K562 (cell line): ENCODE data around the gene ECPAS. TPM values are rescaled to one million over a fixed set of nuclear protein-coding genes. Genes with fewer than 3 reads are reported as not detected.

ENCODE experiments used
- CBX3 ChIP-seq, 2 experiments: IDR thresholded peaks; 1 replicate in 1 of 2; 2 replicates in 1 of 2; pipeline ENCODE4 v1.6.1; 2012; ENCODE audit warnings: inconsistent platforms in 2 of 2, low read length in 2 of 2, borderline replicate concordance in 1 of 2, control low read depth in 1 of 2
- CHCHD3 ChIP-seq: fragments of 250-450 bp; sonication (Bioruptor Pico); IDR thresholded peaks from 2 replicates; pipeline ENCODE4 v2.1.2; 2022; ENCODE audit warnings: mild to moderate bottlenecking
- EP400 ChIP-seq: fragments of 450-650 bp; IDR thresholded peaks from 2 replicates; pipeline ENCODE4 v1.6.1; 2017; ENCODE audit warnings: antibody characterized with exemption, mild to moderate bottlenecking, moderate library complexity
- FOXP1 ChIP-seq: sonication (generic); formaldehyde crosslinking; IDR thresholded peaks from 2 replicates; pipeline ENCODE4 v1.8.0; 2022; ENCODE audit warnings: mild to moderate bottlenecking, missing genetic modification reagents
- GATAD2B ChIP-seq: fragments of 450-650 bp; IDR thresholded peaks from 2 replicates; pipeline ENCODE4 v1.6.1; 2017; ENCODE audit warnings: mild to moderate bottlenecking, borderline replicate concordance
- HNRNPL ChIP-seq: fragments of 200-400 bp; formaldehyde crosslinking; IDR thresholded peaks from 2 replicates; pipeline ENCODE4 v1.6.1; 2017; ENCODE audit warnings: low read depth, mild to moderate bottlenecking, low read length
- KDM4B ChIP-seq, 2 experiments: fragments of 450-650 bp in 1 of 2; sonication (generic) in 1 of 2; IDR thresholded peaks; 2 replicates each; pipeline ENCODE4 v1.6.1; 2016 to 2017; ENCODE audit warnings: borderline replicate concordance in 2 of 2, antibody characterized with exemption in 1 of 2, low read depth in 1 of 2, mild to moderate bottlenecking in 1 of 2
- KDM5B ChIP-seq: fragments of 200-600 bp; sonication (generic); IDR thresholded peaks from 2 replicates; pipeline ENCODE4 v1.6.1; 2012; ENCODE audit warnings: low read depth, mild to moderate bottlenecking, moderate library complexity, low read length, control low read depth, inconsistent platforms; ENCODE audit not compliant: insufficient replicate concordance
- MTA3 ChIP-seq: fragments of 450-650 bp; formaldehyde crosslinking; IDR thresholded peaks from 2 replicates; pipeline ENCODE4 v1.6.1; 2017; ENCODE audit warnings: mild to moderate bottlenecking, borderline replicate concordance
- NBN ChIP-seq: fragments of 450-650 bp; IDR thresholded peaks from 2 replicates; pipeline ENCODE4 v1.6.1; 2016; ENCODE audit warnings: low read depth, mild to moderate bottlenecking
- PHB ChIP-seq: fragments of 250-450 bp; sonication (Bioruptor Pico); IDR thresholded peaks from 2 replicates; pipeline ENCODE4 v1.5.0; 2021
- RB1 ChIP-seq: fragments of 450-650 bp; IDR thresholded peaks from 2 replicates; pipeline ENCODE4 v1.6.1; 2017; ENCODE audit warnings: low read depth, mild to moderate bottlenecking
- SMAD4 ChIP-seq: fragments of 250-450 bp; sonication (Bioruptor Pico); conservative IDR thresholded peaks from 2 replicates; pipeline ENCODE4 v1.8.0; 2021; ENCODE audit warnings: inconsistent platforms, mild to moderate bottlenecking, moderate library complexity
- SNIP1 ChIP-seq: fragments of 450-650 bp; IDR thresholded peaks from 2 replicates; pipeline ENCODE4 v1.7.1; 2017; ENCODE audit warnings: low read depth, mild to moderate bottlenecking
- TAL1 ChIP-seq: fragments of 450-650 bp; IDR thresholded peaks from 2 replicates; pipeline ENCODE4 v1.6.1; 2016; ENCODE audit warnings: mild to moderate bottlenecking
- TEAD1 ChIP-seq, 2 experiments: fragments of 450-650 bp in 1 of 2; sonication (generic) in 1 of 2; formaldehyde crosslinking; IDR thresholded peaks; 2 replicates each; pipeline versions ENCODE4 v1.4.0 to v1.8.0; 2020 to 2022; ENCODE audit warnings: mild to moderate bottlenecking in 2 of 2, missing genetic modification reagents in 1 of 2
- TEAD4 ChIP-seq, 2 experiments: sonication (generic) in 1 of 2; formaldehyde crosslinking in 1 of 2; IDR thresholded peaks; 2 replicates each; pipeline versions ENCODE4 v1.6.1 to v1.8.0; 2012 to 2022; ENCODE audit warnings: borderline replicate concordance in 1 of 2, inconsistent platforms in 1 of 2, low read length in 1 of 2, mild to moderate bottlenecking in 1 of 2, missing genetic modification reagents in 1 of 2
- ZNF217 ChIP-seq: sonication (generic); formaldehyde crosslinking; IDR thresholded peaks from 2 replicates; pipeline ENCODE4 v1.8.0; 2022; ENCODE audit warnings: mild to moderate bottlenecking, missing genetic modification reagents
- polyA plus RNA-seq, 8 experiments: library from polyadenylated mRNA; depleted of rRNA in 4 of 8; stranded (reverse) in 5 of 8; unstranded in 3 of 8; fragments of >200 nt; fragmentation: Nextera tagmentation in 2 of 8; fragmentation: Illumina TruSeq in 1 of 8; extraction: Ambion mirVana in 2 of 8; extraction: Trizol in 1 of 8; gene quantifications; 2 replicates each; pipeline versions ENCODE4 v1.2.1 to v1.2.3, GENCODE V29; 2011 to 2014; ENCODE audit warnings: inconsistent platforms in 1 of 8, missing spikeins in 1 of 8
- total RNA-seq, 7 experiments: library from RNA; depleted of rRNA in 6 of 7; stranded (reverse); fragments of >200 nt in 6 of 7; fragmentation: Illumina TruSeq in 2 of 7; extraction: Trizol in 2 of 7; gene quantifications; 2 replicates each; pipeline versions ENCODE4 v1.2.1 to v1.2.3, GENCODE V29; 2011 to 2021; ENCODE audit warnings: low replicate concordance in 1 of 7
- TF ChIP-seq, protein P1 (sequence below), 2 experiments: fragments of 450-650 bp; conservative IDR thresholded peaks; 2 replicates each; pipeline ENCODE4 v1.6.1; 2017; ENCODE audit warnings: mild to moderate bottlenecking in 2 of 2, moderate library complexity in 2 of 2
- TF ChIP-seq, protein P2 (sequence below), 2 experiments: fragments of 450-650 bp; IDR thresholded peaks; 2 replicates each; pipeline ENCODE4 v1.6.1; 2016
- TF ChIP-seq, protein P3 (sequence below): sonication (generic); formaldehyde crosslinking; IDR thresholded peaks from 2 replicates; pipeline ENCODE4 v1.9.0; 2022; ENCODE audit warnings: mild to moderate bottlenecking, missing genetic modification reagents
- TF ChIP-seq, protein P4 (sequence below), 2 experiments: fragments of 200-800 bp in 1 of 2; sonication (Bioruptor generic) in 1 of 2; sonication (generic) in 1 of 2; formaldehyde crosslinking in 1 of 2; IDR thresholded peaks in 1 of 2; conservative IDR thresholded peaks in 1 of 2; 2 replicates each; pipeline versions ENCODE4 v1.5.0 to v1.6.1; 2016 to 2020; ENCODE audit warnings: missing compliant biosample characterization in 1 of 2, missing genetic modification characterization in 1 of 2, missing genetic modification reagents in 1 of 2

The ECPAS gene
- total and polyA plus RNA-seq, 9 of the 15 experiments (the other 6 are each of a cell fraction or from before 2014, with no cell fraction given) = 14.5 to 90.9 (median 75.7) TPM

DNA sequence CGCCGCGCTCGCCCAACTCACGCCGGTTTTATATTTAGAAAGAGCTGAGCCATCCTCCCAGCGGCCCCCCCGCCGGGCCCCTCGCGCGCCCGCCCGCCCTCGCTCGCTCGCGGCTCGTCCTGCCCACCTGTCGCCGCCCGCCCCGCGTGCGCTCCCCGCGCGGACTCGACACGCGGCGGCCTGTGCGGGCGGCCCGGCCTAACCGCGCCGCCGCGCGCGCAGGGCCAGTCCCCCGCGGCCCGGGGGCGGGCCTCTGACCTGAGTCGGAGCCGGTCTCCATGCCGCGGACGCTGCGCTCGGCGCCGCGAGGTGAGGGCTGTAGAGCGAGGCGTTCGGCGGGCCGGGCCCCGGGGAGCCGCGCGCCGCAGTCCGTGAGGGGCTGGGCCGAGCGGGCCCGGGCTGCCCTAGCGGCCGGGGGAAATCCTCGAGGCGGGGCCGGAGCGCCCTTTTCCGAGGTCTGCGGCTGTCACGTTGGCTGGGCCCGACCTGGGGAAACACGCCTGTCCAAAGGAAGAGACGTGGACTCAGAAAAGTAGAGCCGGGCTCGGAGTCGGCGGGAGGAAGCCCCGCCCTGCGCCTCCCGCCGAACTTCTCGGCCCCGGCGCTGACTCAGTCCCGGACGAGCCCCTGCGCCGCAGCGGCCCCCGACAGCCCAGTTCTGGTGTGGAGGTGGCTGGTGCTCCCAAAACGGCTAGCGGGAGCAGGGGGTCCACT lies at the start of gene ECPAS (continued):
- peak in 1 of 2 experiments; percentile 64; a peak in 1 of 3 replicates for TF ChIP-seq CBX3 (IDR thresholded peaks at IDR 0.05; ENCODE audit: borderline replicate concordance in 1 of 2, low read length in 2 of 2)
- TF ChIP-seq, protein P1, sequence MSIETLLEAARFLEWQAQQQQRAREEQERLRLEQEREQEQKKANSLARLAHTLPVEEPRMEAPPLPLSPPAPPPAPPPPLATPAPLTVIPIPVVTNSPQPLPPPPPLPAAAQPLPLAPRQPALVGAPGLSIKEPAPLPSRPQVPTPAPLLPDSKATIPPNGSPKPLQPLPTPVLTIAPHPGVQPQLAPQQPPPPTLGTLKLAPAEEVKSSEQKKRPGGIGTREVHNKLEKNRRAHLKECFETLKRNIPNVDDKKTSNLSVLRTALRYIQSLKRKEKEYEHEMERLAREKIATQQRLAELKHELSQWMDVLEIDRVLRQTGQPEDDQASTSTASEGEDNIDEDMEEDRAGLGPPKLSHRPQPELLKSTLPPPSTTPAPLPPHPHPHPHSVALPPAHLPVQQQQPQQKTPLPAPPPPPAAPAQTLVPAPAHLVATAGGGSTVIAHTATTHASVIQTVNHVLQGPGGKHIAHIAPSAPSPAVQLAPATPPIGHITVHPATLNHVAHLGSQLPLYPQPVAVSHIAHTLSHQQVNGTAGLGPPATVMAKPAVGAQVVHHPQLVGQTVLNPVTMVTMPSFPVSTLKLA (conservative IDR thresholded peaks at IDR 0.05) = peak in 1 of 2 experiments; percentile 64; a peak in 2 of 4 replicates
- TF ChIP-seq, protein P2, sequence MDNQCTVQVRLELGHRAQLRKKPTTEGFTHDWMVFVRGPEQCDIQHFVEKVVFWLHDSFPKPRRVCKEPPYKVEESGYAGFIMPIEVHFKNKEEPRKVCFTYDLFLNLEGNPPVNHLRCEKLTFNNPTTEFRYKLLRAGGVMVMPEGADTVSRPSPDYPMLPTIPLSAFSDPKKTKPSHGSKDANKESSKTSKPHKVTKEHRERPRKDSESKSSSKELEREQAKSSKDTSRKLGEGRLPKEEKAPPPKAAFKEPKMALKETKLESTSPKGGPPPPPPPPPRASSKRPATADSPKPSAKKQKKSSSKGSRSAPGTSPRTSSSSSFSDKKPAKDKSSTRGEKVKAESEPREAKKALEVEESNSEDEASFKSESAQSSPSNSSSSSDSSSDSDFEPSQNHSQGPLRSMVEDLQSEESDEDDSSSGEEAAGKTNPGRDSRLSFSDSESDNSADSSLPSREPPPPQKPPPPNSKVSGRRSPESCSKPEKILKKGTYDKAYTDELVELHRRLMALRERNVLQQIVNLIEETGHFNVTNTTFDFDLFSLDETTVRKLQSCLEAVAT (IDR thresholded peaks at IDR 0.05) = 0 out of 4 replicates have a peak, but pooled peaks of 1 of the 2 experiments have one; percentile 26
- no peak for TF ChIP-seq PHB (CRISPR knock-in tag)
- peak; percentile 32; the same call in 1 of the 2 replicates for TF ChIP-seq TEAD4 (IDR thresholded peaks at IDR 0.05; ENCODE audit: low read length)
- TF ChIP-seq TEAD4 (CRISPR knock-in tag; IDR thresholded peaks at IDR 0.05; ENCODE audit: borderline replicate concordance) = no peak
- TF ChIP-seq MTA3 = peak; percentile 74
- peak in 1 of 2 experiments; percentile 43; a peak in 1 of 4 replicates for TF ChIP-seq KDM4B (IDR thresholded peaks at IDR 0.05; ENCODE audit: borderline replicate concordance in 2 of 2, low read depth in 1 of 2)
- TF ChIP-seq SNIP1 = no peak
- no peak for TF ChIP-seq TAL1
- TF ChIP-seq ZNF217 (CRISPR knock-in tag) = no peak
- TF ChIP-seq, protein P3, sequence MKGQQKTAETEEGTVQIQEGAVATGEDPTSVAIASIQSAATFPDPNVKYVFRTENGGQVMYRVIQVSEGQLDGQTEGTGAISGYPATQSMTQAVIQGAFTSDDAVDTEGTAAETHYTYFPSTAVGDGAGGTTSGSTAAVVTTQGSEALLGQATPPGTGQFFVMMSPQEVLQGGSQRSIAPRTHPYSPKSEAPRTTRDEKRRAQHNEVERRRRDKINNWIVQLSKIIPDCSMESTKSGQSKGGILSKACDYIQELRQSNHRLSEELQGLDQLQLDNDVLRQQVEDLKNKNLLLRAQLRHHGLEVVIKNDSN (CRISPR knock-in tag) = 0 out of 2 replicates have a peak, but pooled peaks have one; percentile 6
- peak; percentile 44; the same call in 1 of the 2 replicates for TF ChIP-seq RB1
- peak; percentile 62 for TF ChIP-seq KDM5B
- TF ChIP-seq HNRNPL = peak; percentile 43; the same call in 1 of the 2 replicates
- TF ChIP-seq CHCHD3 (CRISPR knock-in tag) = no peak
- peak; percentile 59; the same call in 1 of the 2 replicates for TF ChIP-seq GATAD2B
- 0 out of 2 replicates have a peak, but pooled peaks have one; percentile 57 for TF ChIP-seq EP400
- TF ChIP-seq FOXP1 = peak; percentile 83
- TF ChIP-seq NBN = no peak
- TF ChIP-seq SMAD4 (CRISPR knock-in tag) = peak; percentile 61
- TF ChIP-seq TEAD1 (CRISPR knock-in tag; IDR thresholded peaks at IDR 0.05) = peak in 1 of 2 experiments; percentile 47; a peak in 1 of 4 replicates
- TF ChIP-seq, protein P4, sequence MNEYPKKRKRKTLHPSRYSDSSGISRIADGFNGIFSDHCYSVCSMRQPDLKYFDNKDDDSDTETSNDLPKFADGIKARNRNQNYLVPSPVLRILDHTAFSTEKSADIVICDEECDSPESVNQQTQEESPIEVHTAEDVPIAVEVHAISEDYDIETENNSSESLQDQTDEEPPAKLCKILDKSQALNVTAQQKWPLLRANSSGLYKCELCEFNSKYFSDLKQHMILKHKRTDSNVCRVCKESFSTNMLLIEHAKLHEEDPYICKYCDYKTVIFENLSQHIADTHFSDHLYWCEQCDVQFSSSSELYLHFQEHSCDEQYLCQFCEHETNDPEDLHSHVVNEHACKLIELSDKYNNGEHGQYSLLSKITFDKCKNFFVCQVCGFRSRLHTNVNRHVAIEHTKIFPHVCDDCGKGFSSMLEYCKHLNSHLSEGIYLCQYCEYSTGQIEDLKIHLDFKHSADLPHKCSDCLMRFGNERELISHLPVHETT (CRISPR knock-in tag; conservative IDR thresholded peaks at IDR 0.05 in 1 of 2, IDR thresholded peaks at IDR 0.05 in 1 of 2) = 0 out of 4 replicates have a peak, but pooled peaks of 1 of the 2 experiments have one; percentile 15
